HG03558 (cell line): Measurements from ENCODE around the gene ZNF774.
A peak's percentile ranks its signal among the peaks of the same experiment; 100 is the strongest.
"Not testable (repeated sequence)": the region's sequence is repeated elsewhere in the genome, so short reads cannot be mapped to it uniquely, and the experiment has no call there.

Experiments
- ATAC-seq: cut with Tn5 transposase; IDR thresholded peaks from one replicate; pipeline ENCODE4 v1.9.1; 2021; ENCODE audit warnings: moderate number of reproducible peaks; ENCODE audit not compliant: unreplicated experiment; ENCODE audit errors: extremely low read depth

The ZNF774 gene

GRCh38 chr15:90387534-90388461 is 35.7 kb downstream of the ZNF774 start, which contains the start of gene IQGAP1:
Gene IQGAP1 (plus strand): TSS chr15:90388242. CDS start chr15:90388342, 100 bp downstream.
- ATAC-seq: peak; percentile 75

DNA sequence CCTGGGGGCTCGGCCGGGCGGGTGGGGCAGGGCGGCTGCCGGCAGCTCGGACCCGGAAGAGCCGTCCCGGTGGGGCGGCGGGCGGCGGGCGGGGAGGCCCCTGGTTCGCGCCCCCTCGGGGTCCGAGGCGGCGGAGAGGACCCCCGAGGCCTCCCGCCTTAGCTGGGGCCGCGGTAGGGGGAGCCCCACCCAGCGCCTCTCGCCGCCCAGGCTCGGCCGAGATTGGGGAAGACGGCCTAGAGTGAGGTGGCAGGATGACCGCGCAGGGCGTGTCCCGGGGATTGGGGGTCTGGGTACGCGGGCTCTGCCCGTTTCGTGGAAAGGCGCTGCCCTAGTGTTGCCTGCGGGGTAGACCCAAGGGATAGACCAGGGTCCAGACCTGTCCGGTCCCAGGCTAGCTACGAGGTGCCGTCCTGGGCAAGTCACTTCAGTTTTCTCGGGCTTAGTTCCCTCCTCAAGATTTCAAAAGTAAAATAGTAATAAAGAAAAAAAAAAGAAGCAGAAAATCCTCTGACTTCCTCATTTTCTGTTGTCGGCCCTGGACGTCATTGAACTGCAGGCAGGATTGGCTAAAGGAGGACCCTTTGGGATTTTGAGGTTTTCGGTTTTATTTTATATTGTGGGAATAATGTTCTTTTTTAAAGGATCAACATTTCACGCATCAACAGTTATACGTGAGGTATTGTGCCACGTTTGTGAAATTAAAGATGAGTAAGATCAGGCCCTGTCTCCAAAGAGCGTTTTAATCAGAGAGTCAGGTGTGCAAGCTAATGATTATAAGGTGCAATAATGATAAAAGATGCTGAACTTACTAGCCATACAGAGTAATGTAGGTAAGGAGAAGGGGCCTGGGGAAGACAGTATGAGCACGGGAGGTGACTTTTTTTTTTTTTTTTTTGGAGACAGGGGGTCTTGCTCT is 36.6 kb downstream of the ZNF774 start:
- ATAC-seq: peak; percentile 6

DNA sequence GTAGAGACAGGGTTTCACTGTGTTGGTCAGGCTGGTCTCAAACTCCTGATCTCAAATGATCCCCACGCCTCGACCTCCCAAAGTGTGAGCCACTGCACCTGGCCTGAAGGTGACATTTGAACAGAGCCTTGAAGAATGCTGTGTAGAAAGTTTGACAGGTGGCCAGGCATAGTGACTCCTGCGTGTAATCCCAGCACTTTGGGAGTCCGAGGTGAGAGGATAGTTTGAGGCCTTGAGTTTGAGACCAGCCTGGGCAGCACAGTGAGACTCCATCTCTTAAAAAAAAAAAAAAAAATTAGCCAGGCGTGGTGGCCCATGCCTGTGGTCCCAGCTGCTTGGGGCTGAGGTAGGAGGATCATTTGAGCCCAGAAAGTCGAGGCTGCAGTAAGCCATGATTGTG is 37.4 kb downstream of the ZNF774 start:
- ATAC-seq: no peak

DNA sequence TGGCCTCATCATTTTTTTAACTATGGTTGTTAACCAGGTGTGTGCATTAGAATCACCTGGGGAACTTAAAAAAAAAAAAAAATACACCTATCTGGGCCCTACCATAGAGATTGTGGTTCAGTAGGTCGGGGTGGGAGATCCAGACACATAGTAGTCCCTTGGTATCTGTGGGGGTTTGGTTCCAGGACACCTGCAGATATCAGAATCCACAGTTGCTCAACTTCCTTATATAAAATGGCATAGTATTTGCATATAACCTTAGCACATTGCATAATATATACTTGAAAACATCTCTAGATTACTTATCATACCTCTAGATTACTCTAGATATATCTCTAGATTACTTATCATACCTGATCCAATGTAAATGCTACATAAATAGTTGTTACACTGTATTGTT is 41.0 kb downstream of the ZNF774 start:
- ATAC-seq: no peak

GRCh38 chr15:90394074-90394473 is 42.0 kb downstream of the ZNF774 start:
- no peak for ATAC-seq

DNA sequence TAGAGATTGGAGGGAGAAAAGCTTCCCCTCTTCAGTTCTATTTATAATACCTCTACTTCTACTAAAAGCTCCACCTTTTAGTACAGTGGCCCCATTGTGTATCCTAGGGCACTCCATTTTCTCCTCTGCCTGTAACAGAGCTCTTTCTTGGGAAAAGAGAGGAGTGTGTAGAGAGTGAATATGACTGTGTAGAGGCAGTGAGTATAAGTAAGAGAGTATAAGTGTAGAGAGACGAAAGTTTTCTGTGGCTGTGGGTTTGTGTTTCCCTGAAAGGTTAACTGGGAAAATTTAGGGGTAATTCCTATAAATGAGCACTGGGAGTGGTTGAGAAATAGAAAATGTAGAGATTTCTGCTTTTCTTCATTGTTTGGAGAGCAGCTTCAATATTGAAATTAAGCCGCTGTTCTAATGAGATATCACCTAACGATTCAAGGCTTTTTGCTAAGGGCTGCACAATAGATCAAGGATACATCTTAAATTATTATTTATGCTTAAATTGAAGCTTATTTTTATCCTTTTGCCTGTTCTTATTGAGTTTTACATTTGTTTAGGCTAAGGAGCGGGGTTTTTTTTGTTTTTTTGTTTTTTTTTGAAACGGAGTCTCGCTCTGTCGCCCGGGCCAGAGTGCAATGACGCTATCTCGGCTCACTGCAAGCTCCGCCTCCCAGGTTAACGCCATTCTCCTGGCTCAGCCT is 42.8 kb downstream of the ZNF774 start:
- no peak for ATAC-seq

GRCh38 chr15:90396321-90396720 is 44.2 kb downstream of the ZNF774 start:
- ATAC-seq: no peak

DNA sequence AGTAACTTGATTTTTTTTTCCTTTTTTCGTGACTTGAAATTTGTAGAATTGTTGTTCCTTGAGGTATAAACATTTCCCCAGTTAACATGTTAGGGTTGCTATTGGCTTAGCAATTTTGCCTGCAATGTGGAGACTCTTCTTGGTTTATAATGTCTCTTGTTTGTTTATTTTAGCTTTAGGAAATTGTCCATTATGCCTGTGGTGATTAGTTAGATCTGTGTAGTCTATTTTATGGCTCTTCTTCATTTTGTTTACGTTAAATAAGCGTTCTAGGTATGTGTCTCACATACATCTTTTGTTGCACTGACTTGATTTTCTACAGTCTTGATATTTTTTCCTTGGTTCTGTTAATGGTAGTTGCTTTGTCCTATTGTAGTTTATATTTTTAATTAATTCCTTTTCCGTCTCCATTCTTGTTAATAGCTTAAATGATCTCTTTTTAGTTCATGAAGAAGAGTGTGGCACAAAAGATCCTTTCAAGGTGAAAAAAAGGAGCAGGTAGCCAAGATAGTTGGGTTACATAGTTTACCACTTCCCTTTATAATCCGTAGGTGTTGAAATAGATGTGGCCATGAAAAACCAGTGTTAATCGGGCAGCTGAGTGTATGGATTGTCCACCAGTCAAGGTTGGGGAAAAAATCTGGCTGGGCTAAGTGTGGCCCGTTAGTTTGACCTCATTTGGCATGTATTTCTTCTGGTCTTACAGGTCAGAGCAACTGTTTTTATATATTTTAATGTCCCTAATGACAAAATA is 48.1 kb downstream of the ZNF774 start:
- no peak for ATAC-seq

GRCh38 chr15:90400759-90401314 is 48.8 kb downstream of the ZNF774 start:
- peak; percentile 87 for ATAC-seq

DNA sequence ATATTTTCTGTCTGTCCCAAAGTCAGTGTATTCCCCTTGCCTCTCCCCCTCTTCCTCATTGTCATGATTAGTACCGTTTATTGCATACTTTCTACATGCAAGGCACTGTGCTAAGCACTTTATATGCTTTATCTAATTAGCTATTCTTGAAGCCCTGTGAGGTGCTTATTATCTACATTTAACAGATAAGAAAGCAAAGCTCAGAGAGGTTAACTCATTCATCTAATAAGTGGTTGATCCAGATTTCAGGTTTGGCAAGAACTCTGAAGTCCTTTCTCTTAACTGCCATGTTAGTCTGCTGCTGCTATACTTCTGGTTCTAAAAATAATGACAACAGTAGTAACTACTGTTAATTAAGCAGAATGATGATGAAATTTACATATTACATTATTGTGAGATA is 49.4 kb downstream of the ZNF774 start:
- no peak for ATAC-seq

- no peak for ATAC-seq
Measured at GRCh38 chr15:90402223-90402622, 50.1 kb downstream of the ZNF774 start.

GRCh38 chr15:90402767-90403166 is 50.7 kb downstream of the ZNF774 start:
- no peak for ATAC-seq

GRCh38 chr15:90405055-90405607 is 53.0 kb downstream of the ZNF774 start:
- no peak for ATAC-seq

DNA sequence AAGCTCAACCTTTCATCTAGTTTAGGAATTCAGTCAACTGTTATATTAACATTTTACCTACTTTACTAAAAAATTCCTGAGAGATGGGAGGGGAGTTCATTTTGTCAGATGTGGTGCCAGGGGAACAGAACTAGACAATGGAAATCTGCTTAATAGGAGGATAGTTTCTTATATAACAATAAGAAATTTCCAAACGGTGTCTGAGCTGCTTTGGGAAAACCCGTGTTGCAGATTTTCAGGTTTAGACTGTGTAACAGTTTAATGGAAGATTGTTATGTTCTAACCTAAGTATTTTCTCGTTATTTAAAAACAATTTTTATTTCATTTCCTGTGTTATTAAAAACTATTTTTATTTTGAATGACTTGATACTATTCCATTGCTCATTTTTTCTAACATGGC is 55.3 kb downstream of the ZNF774 start:
- no peak for ATAC-seq

- no peak for ATAC-seq
Measured at GRCh38 chr15:90407871-90408317, 55.8 kb downstream of the ZNF774 start.

DNA sequence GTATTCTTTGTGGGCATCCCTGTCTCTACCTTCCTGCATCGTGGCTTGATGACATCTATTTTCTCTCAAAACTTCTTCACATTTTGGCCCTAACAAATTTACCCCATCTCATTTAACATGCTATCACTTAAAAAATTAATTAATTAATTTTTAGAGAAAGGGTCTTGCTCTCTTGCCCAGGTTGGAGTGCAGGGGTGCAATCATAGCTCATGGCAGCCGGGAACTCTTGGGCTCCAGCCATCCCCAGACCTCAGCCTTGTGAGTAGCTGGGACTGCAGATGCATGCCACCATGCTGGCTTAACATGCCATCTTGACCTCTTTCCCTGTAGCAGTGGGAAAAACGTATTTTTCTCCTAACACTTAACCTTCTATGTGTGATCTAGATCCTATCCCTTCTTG is 56.6 kb downstream of the ZNF774 start:
- ATAC-seq: no peak

DNA sequence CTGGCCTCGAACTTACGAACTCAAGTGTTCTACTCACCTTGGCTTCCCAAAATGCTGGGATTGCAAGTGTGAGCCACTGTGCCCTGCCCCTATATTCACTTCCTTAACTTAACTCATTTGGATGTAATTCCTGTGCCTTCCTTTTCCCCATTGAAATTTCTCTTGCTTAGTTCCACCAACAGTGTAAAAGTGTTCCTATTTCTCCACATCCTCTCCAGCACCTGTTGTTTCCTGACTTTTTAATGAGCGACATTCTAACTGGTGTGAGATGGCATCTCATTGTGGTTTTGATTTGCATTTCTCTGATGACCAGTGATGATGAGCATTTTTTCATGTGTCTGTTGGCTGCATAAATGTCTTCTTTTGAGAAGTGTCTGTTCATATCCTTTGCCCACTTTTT is 57.5 kb downstream of the ZNF774 start:
- not testable (repeated sequence) for ATAC-seq

GRCh38 chr15:90410316-90410715 is 58.2 kb downstream of the ZNF774 start:
- ATAC-seq: not testable (repeated sequence)

- ATAC-seq: no peak
Measured at GRCh38 chr15:90411176-90411575, 59.1 kb downstream of the ZNF774 start.
